Measurements from ENCODE around the gene PDE7B.

GRCh38 chr6:135999393-135999792, 147.9 kb downstream of the PDE7B start:
- TF ChIP-seq CTCF (conservative IDR thresholded peaks at IDR 0.05): no peak
- TF ChIP-seq ZFX (IDR thresholded peaks at IDR 0.05): no peak

Measured in C4-2B (cell line).